HG03060 (cell line): ENCODE results near the gene PXMP4.

ENCODE experiments used
- ATAC-seq: cut with Tn5 transposase; IDR thresholded peaks from one replicate; pipeline ENCODE4 v1.9.1; 2021; ENCODE audit warnings: low read depth, moderate number of reproducible peaks; ENCODE audit not compliant: unreplicated experiment

The PXMP4 gene

DNA sequence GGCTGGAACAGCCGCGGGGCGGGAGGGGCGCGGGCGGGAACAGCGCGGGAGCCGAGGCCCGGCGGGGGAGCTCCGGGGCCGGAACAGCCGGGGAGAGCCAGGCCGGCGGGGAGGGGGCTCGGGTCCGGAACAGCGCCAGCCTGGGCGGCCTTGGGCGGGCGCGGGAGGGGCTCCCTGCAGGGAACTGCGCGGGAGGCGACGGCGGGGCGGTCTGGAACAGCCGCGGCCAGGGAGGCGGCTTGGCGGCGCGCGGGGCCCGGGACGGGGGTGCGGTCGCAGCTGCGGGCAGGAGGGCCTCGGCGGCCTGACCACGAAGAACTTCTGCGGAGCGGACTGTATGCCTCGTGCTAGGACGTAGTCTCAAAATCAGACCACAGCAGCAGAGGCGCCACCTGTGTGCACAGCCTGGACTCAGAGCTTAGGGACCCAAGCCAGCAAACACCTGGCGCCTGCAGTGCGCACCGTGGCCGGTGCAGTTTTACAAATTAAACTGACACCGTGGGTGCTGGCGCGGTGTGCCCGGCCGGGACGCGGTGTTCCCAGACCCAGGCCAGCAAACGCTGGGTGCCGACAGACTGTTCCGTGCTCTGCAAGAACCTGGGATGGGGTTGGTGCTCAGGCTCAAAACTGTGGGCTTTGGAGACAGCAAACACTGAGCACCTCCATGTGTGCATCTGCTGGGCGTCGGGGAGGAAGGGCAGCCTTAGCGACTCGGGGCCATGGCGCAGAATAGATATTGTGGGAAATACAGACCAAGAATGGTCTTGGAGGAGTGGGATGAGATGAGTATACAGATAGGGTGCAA, 12.3 kb upstream of the PXMP4 start:
- peak; percentile 26 for ATAC-seq

GRCh38 chr20:33731693-33732165, 11.6 kb upstream of the PXMP4 start, which contains the start of gene ZNF341:
TSS of gene ZNF341 (plus strand) at chr20:33731996. CDS start at chr20:33732022, 26 bp downstream.
- ATAC-seq: peak; percentile 35

DNA sequence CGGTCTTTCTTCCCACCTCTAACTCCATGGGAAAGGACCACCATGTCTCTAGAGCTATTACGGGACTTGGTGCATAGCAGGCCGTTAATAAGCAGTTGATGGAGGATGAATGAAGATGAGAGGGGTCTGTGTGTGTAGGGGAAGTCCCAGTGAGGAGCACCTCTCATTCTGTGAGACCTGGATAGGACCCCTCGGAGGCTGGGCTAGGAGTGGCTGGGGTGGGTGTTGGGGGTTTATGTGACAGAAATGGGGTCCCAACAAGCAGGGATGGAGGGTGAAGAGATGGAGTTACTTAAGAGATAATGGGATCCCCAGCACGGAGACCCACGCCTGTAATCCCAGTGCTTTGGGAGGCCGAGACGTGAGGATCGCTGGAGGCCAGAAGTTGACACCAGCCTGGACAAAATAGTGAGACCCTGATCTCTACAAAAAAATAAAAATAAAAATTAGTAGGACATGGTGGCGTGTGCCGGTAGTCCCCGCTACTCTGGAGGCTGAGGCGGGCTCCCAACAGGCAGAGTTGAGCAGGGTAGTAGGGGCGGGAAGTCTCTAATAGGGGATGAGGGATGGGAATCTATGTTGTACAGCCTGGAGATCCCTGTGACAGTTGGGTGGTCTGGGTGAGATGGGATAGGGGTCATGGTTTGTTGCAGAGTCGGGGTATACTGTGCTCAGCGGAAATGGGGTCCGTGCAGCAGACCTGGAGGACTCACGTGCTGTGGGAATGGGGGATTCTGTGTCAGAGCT, 11.0 kb upstream of the PXMP4 start:
- ATAC-seq: no peak

GRCh38 chr20:33729101-33729500, 9.0 kb upstream of the PXMP4 start:
- ATAC-seq: no peak

- no peak for ATAC-seq
Observed at GRCh38 chr20:33728463-33728862, 8.4 kb upstream of the PXMP4 start.

DNA sequence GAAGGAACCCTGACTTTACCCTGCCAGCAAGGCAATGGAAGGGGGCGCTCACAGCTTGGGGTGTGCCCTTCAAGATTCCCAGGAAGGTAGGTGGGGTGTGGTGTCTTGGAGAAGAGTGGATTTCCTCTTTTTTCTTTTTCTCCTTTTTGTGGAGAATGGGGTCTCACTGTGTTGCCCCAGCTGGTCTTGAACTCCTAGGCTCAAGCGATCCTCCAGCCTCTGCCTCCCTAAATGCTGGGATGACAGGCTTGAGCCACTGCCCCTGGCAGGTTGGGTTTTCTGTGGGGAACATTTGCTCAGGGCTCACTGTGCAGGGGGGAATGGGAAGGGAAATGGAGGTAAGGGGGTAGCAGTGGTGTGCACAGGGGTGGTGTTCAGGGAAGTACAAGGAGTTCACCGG, 7.7 kb upstream of the PXMP4 start:
- no peak for ATAC-seq

- no peak for ATAC-seq
Observed at GRCh38 chr20:33727115-33727479, 7.0 kb upstream of the PXMP4 start.

DNA sequence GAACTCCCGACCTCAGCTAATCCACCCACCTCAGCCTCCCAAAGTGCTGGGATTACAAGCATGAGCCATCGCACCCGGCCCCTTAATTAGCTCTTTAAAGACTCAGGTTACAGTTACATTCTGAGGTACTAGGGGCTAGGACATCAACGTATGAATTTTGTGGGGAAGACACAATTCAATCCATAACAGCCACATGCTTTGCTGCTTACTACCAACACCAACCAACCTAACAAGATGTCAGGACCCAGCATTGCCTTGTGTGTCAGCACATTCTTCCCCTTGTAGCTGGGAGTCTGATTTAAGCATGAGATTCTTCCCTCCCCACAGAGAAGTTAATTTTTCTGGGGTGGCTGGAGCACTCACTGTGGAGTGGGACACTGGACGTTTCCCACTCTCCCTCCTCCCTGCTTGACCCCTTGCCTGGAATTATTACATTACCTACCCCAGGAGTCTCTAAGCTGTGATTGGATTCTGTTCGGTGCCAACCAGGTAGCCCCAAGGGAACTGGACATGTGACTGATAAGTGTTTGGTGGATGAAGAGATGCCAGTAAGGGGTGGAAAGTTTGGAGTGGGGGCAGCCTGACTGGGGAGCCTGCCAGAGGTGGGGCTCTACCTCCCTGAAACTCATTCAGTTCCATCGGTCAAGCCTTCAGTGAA, 5.6 kb upstream of the PXMP4 start:
- no peak for ATAC-seq

DNA sequence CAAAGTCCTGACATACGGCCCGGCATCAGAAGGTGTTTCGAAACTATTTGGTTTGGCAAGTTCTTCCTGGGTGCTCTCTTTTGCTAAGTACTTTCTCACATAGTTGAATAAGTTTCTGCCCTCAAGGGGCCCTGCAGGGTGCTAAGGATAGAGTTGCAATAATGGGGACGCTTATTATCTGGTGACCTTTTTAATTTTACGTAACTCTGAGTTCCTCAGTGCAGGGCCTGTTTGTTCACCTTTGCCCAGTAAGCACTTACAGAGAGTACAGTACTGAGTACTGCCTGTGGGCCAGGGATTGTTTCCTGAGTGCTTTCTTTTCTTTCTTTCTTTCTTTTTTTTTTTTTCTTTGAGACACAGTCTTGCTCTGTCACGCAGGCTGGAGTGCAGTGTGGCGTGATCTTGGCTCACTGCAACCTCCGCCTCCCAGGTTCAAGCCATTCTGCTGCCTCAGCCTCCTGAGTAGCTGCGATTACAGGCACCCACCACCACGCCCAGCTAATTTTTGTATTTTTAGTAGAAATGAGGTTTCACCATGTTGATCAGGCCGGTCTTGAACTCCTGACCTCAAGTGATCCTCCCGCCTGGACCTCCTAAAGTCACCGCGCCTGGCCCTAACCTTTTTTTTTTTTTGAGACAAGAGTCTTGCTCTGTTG, 4.5 kb upstream of the PXMP4 start:
- ATAC-seq: no peak

GRCh38 chr20:33721391-33722140, 1.5 kb upstream of the PXMP4 start:
- ATAC-seq: no peak

DNA sequence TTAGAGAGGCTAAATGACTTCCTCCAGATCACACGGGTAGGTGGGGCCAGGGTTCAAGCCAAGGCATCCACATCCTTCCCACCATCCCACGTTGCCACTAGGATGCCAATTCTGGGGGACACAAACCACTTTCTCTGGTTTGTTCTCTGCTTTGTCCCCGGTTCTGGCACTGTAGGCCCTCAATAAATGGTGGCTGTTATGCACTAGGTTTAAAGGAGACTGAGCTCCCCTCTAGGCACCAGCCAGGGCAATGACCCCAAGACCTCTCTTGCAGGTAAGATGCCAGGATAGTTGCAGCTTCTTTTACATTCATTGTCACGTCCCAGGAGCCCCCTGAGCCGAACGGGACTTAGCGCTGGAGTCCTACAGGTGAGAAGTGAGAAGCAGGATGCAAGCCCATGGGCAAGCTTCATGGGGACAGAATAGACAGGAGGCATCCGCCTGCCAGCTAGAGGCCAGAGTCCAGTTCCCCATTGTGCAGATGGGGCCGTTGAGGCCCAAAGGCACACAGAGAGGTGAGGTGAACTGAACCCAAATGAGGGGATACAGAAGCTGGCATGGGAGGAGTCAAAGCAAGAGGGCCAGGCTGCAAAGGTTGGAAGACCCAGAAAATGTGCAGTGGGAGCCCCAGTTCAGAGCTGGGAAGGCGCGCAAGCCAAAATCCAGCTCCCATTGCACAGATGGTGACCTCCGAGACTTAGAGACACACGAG, 677 bp downstream of the PXMP4 start:
- ATAC-seq: no peak

DNA sequence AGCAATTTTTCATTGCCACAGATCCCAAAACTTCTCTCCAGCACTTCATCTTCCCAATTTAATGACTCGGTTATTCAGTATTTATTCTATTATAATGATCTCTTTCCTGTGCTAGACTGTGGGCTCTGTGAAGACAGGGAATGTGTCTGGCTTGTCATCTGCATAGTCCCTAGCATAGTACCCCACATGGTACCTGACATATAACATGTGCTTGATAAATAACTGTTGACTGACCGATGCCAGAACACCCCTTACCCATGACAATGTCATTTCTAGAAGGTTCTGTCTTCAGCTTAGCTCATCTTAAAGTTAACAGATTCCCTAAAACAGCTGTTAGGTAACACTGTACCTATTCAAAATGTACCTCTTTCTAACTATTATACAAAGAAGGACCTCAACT, 3.6 kb downstream of the PXMP4 start:
- no peak for ATAC-seq

DNA sequence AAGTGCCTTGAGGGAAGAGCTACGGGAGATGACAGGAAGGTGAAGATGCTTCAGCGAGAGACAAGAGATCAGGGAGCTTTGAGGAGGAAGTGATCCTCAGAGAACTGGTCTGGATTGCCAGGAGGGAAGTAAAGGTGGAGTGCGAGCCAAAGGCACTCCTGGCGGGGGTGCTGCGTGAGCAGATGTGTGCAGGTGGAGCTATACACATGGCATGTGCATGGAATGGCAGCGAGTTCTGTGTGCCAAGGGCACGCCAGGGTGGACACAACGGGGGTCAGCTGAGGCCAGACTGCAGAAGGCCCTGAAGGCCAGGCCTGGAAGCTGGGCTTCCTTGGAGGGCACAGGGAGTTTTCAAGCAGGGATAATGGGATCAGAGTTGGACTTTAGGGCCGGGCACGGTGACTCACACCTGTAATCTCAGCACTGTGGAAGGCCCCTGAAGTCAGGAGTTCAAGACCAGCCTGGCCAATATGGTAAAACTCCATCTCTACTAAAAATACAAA, 6.2 kb downstream of the PXMP4 start:
- ATAC-seq: no peak

- no peak for ATAC-seq
Observed at GRCh38 chr20:33711446-33711738, 8.7 kb downstream of the PXMP4 start.

DNA sequence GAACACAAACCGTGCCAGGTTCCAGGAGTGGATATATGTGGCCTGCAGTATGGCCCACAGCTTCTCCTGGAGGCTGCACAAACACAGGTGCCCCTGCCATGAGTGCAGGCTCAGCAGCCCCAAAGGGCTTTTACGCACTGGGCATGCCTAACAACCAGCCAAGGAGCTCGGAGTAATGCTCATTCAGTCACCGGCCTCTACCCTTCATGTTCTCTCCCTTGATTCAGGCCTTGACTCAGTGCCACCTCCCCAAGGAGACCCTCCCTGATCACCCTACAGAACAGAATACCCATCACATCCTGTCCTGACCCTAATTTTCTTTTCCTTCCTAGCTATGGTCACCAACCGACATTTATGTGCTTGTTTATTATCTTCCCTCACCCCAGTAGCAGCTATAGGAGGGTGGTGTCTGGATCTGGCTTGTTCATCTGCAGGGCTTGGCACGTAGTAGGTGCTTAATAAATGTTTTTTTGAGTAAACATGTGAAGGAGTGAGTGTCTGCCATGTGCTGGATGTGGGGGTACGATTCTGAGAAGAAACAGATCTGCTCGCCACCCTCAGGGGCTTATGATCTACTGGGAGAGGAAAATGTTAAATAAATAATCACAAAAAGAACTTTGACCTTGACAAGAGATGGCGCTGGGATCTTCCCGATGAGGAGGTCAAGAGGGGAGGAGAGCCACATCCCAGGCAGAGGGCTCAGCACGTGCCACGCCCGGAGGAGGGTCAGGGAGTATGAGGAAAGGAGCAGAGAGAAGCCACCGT, 9.2 kb downstream of the PXMP4 start:
- ATAC-seq: no peak

DNA sequence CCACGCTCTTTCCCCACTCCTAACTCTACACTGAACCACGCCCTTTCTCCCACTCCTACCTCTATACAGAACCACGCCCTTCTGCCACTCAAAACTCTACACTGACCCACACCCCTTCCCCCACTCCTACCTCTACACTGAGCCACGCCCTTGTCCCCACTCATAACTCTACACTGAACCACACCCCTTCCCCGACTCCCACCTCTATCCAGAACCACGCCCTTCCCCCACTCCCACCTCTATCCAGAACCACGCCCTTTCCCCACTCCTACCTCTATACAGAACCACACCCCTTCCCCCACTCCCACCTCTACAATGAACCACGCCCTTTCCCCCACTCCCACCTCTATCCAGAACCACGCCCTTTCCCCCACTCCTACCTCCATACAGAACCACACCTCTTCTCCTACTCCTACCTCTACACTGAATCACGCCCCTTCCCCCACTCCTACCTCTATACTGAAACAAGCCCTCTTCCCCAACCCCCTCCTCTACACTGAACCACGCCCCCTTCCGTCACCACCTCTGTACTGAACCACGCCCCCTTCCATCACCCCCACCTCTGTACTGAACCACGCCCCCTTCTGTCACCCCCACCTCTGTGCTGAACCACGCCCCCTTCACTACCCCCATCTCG, 10.1 kb downstream of the PXMP4 start:
- no peak for ATAC-seq

- no peak for ATAC-seq
Observed at GRCh38 chr20:33709398-33709797, 10.7 kb downstream of the PXMP4 start.

DNA sequence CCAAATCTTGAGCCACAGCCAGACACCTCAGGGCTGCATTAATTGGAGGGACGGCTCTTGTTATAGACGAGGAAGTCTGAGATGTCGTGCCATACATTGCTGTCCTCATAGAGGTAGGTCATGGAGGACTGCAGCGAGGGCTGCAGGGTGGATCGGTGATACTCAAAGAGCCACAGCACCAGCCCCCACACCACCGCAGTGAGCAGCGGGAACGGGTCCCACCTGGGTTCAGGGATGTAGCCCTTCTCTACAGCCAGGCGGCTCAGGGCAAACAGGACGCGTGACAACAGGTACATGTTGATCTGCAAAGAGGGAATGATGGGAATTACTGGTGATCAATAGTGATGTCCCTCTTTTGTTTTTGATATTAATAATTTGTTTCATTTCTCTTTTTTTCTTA, 12.4 kb downstream of the PXMP4 start:
- no peak for ATAC-seq
